ENCODE results near the gene WNT5A. TPM values are rescaled to one million over a fixed set of nuclear protein-coding genes. Genes with fewer than 3 reads are reported as not detected.

WNT5A gene
- polyA plus RNA-seq, 2 donors: 9.1 to 11.1 TPM

DNA sequence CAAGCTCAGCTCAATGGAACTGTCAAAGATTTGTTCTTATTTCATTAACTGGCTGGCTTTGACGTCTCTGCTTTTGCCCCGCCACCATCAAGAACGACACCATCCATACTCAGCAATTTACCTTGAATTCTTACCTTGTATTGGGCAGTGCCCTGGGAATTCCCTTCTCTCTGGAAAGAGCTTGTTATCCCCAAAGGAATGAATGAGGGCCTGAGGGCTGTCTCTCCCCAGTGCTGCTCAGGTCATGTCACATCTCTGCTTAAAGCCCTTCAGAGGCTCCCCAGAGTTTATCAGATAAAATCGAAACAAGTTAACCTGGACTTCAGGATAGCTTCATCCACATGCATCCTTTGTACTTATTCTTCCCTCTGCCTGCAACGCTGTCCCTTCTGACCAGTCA is 5.9 kb upstream of the WNT5A start:
- Histone ChIP-seq H3K4me1 (ENCODE audit: control insufficient read depth in 2 of 2, insufficient read depth in 2 of 2, low read length in 1 of 2) (peaks cover 3 to 14% of the 10 kb centered on the region in 2 donors), H3K36me3 (ENCODE audit: control insufficient read depth in 2 of 2, insufficient read depth in 2 of 2, low read length in 1 of 2) (no peaks in the 10 kb centered on the region), H3K4me3 (ENCODE audit: low read depth in 1 of 2, low read length in 2 of 2) (no peak overlapping the region), H3K9me3 (ENCODE audit: control insufficient read depth in 2 of 2, insufficient read depth in 1 of 2, low read depth in 1 of 2, low read length in 1 of 2) (no peaks in the 10 kb centered on the region), H3K27me3 (ENCODE audit: control insufficient read depth in 1 of 2, insufficient read depth in 2 of 2, low read length in 2 of 2) (no peaks in the 10 kb centered on the region), H3K27ac (ENCODE audit: low read depth in 2 of 2, low read length in 1 of 2) (no peak overlapping the region)
- 82 to 90% methylated on average over 5 of the region's 5 CpGs for WGBS, 2 donors

- no peaks in the 10 kb centered on the region for H3K27me3 ChIP-seq (ENCODE audit: control insufficient read depth in 1 of 2, insufficient read depth in 2 of 2, low read length in 2 of 2)
- no peak overlapping the region for H3K4me3 ChIP-seq (ENCODE audit: low read depth in 1 of 2, low read length in 2 of 2)
- WGBS, 2 donors: 31 to 39% methylated on average over 7 of the region's 7 CpGs
- no peaks in the 10 kb centered on the region for H3K36me3 ChIP-seq (ENCODE audit: control insufficient read depth in 2 of 2, insufficient read depth in 2 of 2, low read length in 1 of 2)
- no peak overlapping the region for H3K27ac ChIP-seq (ENCODE audit: low read depth in 2 of 2, low read length in 1 of 2)
- no peaks in the 10 kb centered on the region for H3K9me3 ChIP-seq (ENCODE audit: control insufficient read depth in 2 of 2, insufficient read depth in 1 of 2, low read depth in 1 of 2, low read length in 1 of 2)
- H3K4me1 ChIP-seq (ENCODE audit: control insufficient read depth in 2 of 2, insufficient read depth in 2 of 2, low read length in 1 of 2): peaks cover 3 to 14% of the 10 kb centered on the region in 2 donors
These were observed 4.2 kb upstream of the WNT5A start for GRCh38 chr3:55491296-55491816.

- H3K27ac ChIP-seq (ENCODE audit: low read depth in 2 of 2, low read length in 1 of 2): peak overlapping the region in 1 of 2 donors; percentile 8
- no peaks in the 10 kb centered on the region for H3K27me3 ChIP-seq (ENCODE audit: control insufficient read depth in 1 of 2, insufficient read depth in 2 of 2, low read length in 2 of 2)
- H3K4me1 ChIP-seq (ENCODE audit: control insufficient read depth in 2 of 2, insufficient read depth in 2 of 2, low read length in 1 of 2): peaks cover 3 to 14% of the 10 kb centered on the region in 2 donors
- no peaks in the 10 kb centered on the region for H3K9me3 ChIP-seq (ENCODE audit: control insufficient read depth in 2 of 2, insufficient read depth in 1 of 2, low read depth in 1 of 2, low read length in 1 of 2)
- H3K36me3 ChIP-seq (ENCODE audit: control insufficient read depth in 2 of 2, insufficient read depth in 2 of 2, low read length in 1 of 2): no peaks in the 10 kb centered on the region
- WGBS, 2 donors: 45 to 48% methylated on average over 3 of the region's 3 CpGs
- H3K4me3 ChIP-seq (ENCODE audit: low read depth in 1 of 2, low read length in 2 of 2): no peak overlapping the region
These were observed 3.3 kb upstream of the WNT5A start for GRCh38 chr3:55490276-55490913.

DNA sequence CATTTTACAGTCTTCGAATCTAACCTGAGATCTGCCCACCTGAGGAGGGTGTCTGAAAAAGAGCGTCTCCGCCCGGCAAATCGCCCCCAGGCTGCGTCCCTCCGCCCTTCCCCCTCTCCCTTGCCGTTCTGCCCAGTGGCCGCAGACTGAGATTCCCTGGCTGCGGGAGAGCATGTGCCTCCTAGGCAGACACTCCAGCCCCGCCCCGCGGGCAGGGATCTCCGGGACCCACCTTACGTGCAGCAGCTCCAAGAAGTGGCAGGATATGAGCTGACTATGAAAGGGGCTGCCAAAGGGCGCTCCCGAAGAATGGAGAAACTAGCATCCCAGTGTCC is 2.7 kb upstream of the WNT5A start:
- Histone ChIP-seq H3K27me3 (ENCODE audit: control insufficient read depth in 1 of 2, insufficient read depth in 2 of 2, low read length in 2 of 2) (no peaks in the 10 kb centered on the region), H3K4me1 (ENCODE audit: control insufficient read depth in 2 of 2, insufficient read depth in 2 of 2, low read length in 1 of 2) (peaks cover 3 to 14% of the 10 kb centered on the region in 2 donors), H3K27ac (ENCODE audit: low read depth in 2 of 2, low read length in 1 of 2) (peak overlapping the region; percentile 8 to 68), H3K36me3 (ENCODE audit: control insufficient read depth in 2 of 2, insufficient read depth in 2 of 2, low read length in 1 of 2) (no peaks in the 10 kb centered on the region), H3K4me3 (ENCODE audit: low read depth in 1 of 2, low read length in 2 of 2) (no peak overlapping the region), H3K9me3 (ENCODE audit: control insufficient read depth in 2 of 2, insufficient read depth in 1 of 2, low read depth in 1 of 2, low read length in 1 of 2) (no peaks in the 10 kb centered on the region)
- WGBS, 2 donors: 8 to 16% methylated on average over 17 of the region's 17 CpGs

DNA sequence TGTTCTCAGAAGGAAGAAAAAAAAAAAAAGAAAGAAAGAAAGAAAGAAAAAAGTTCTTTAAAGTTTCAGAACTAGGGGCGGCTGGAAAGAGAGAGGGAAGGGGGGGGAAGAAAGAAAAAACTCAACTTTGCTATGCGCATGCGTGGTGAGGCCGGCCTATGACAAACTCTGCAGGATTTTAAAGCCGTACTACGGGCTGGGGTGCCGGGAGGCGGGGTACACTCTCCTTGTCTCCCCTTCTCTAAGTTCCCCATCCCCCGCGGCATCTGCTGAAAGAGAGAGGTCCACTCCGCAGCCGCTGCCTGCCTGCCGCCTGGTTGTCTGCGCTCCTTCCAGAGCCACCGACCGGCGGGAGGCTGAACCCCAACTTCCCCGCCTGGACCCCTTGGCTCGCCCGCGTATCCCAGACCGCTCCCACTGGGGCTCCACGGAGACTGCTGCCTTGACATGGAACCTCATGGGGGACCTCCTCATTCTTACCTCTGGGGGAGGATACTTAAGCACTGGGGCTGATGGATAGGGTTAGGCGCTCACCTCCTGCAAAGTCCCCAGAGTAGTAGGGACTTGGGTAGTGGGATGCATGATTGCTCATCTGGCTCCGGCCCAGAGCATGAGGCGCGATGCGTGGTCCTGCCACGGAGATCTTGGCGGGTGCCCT is 1.4 kb upstream of the WNT5A start:
- peak overlapping the region; percentile 62 to 67 for H3K4me3 ChIP-seq (ENCODE audit: low read depth in 1 of 2, low read length in 2 of 2)
- WGBS, 2 donors: 1 to 2% methylated on average over 30 of the region's 30 CpGs
- no peaks in the 10 kb centered on the region for H3K36me3 ChIP-seq (ENCODE audit: control insufficient read depth in 2 of 2, insufficient read depth in 2 of 2, low read length in 1 of 2)
- H3K27ac ChIP-seq (ENCODE audit: low read depth in 2 of 2, low read length in 1 of 2): peak overlapping the region; percentile 67 to 84
- no peaks in the 10 kb centered on the region for H3K27me3 ChIP-seq (ENCODE audit: control insufficient read depth in 1 of 2, insufficient read depth in 2 of 2, low read length in 2 of 2)
- H3K9me3 ChIP-seq (ENCODE audit: control insufficient read depth in 2 of 2, insufficient read depth in 1 of 2, low read depth in 1 of 2, low read length in 1 of 2): no peaks in the 10 kb centered on the region
- H3K4me1 ChIP-seq (ENCODE audit: control insufficient read depth in 2 of 2, insufficient read depth in 2 of 2, low read length in 1 of 2): peaks cover 3 to 14% of the 10 kb centered on the region in 2 donors

DNA sequence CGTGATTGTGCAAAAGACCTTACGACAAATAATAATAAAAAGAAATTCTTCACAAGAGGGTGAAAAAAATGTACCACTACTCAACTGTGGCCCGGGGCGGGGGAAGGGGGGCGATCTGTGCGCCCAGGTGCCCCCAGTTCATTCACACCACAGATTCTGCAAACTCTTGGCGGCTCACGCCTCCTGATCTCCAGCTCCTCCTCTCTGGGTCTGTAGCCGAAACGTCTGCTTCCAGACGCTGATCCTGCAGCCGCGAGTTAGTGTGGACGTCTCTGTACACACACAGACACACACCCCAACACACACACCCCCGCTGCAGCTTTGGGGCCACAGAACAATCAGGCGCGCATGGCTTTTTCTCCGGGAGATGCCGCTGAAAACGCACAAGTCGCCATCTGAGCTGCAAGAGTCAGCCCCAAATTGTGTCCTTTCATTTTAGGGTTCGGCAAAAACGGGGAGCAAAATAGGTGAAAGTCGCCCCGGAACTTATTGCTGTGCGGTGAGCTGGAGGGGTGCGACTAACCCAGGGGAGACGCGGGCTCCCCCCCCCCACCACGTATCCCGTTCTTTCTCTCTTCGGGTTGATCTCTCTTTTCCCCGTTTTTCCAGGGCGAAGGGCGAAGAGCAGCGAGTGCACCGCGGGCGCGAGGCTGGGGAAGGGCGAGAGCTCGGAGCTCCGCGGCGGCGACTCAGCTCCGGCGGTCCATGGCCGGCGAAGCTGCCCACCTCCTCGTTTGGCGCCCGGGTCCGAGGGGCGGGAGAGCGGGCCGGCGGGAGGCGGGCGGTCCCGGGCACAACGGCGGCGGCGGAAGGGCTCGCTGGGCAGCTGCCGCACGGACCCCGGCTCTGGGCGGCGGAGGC is 505 bp upstream of the WNT5A start:
- peak overlapping the region; percentile 67 to 82 for H3K4me3 ChIP-seq (ENCODE audit: low read depth in 1 of 2, low read length in 2 of 2)
- H3K27me3 ChIP-seq (ENCODE audit: control insufficient read depth in 1 of 2, insufficient read depth in 2 of 2, low read length in 2 of 2): no peaks in the 10 kb centered on the region
- no peaks in the 10 kb centered on the region for H3K36me3 ChIP-seq (ENCODE audit: control insufficient read depth in 2 of 2, insufficient read depth in 2 of 2, low read length in 1 of 2)
- peak overlapping the region; percentile 74 to 84 for H3K27ac ChIP-seq (ENCODE audit: low read depth in 2 of 2, low read length in 1 of 2)
- 0 to 1% methylated on average over 57 to 71 of the region's 71 CpGs for WGBS, 2 donors
- H3K4me1 ChIP-seq (ENCODE audit: control insufficient read depth in 2 of 2, insufficient read depth in 2 of 2, low read length in 1 of 2): peaks cover 4 to 20% of the 10 kb centered on the region in 2 donors
- no peaks in the 10 kb centered on the region for H3K9me3 ChIP-seq (ENCODE audit: control insufficient read depth in 2 of 2, insufficient read depth in 1 of 2, low read depth in 1 of 2, low read length in 1 of 2)

GRCh38 chr3:55486101-55486856 is 827 bp downstream of the WNT5A start:
- H3K36me3 ChIP-seq (ENCODE audit: control insufficient read depth in 2 of 2, insufficient read depth in 2 of 2, low read length in 1 of 2): no peaks in the 10 kb centered on the region
- H3K4me1 ChIP-seq (ENCODE audit: control insufficient read depth in 2 of 2, insufficient read depth in 2 of 2, low read length in 1 of 2): peaks cover 8 to 26% of the 10 kb centered on the region in 2 donors
- peak overlapping the region; percentile 67 to 82 for H3K4me3 ChIP-seq (ENCODE audit: low read depth in 1 of 2, low read length in 2 of 2)
- no peaks in the 10 kb centered on the region for H3K27me3 ChIP-seq (ENCODE audit: control insufficient read depth in 1 of 2, insufficient read depth in 2 of 2, low read length in 2 of 2)
- WGBS, 2 donors: 2% methylated on average over 46 to 49 of the region's 49 CpGs
- peak overlapping the region; percentile 74 to 84 for H3K27ac ChIP-seq (ENCODE audit: low read depth in 2 of 2, low read length in 1 of 2)
- no peaks in the 10 kb centered on the region for H3K9me3 ChIP-seq (ENCODE audit: control insufficient read depth in 2 of 2, insufficient read depth in 1 of 2, low read depth in 1 of 2, low read length in 1 of 2)

GRCh38 chr3:55484801-55485791 is 2.0 kb downstream of the WNT5A start:
- peaks cover 8 to 26% of the 10 kb centered on the region in 2 donors for H3K4me1 ChIP-seq (ENCODE audit: control insufficient read depth in 2 of 2, insufficient read depth in 2 of 2, low read length in 1 of 2)
- peak overlapping the region; percentile 54 to 67 for H3K4me3 ChIP-seq (ENCODE audit: low read depth in 1 of 2, low read length in 2 of 2)
- 4 to 6% methylated on average over 37 to 57 of the region's 57 CpGs for WGBS, 2 donors
- peak overlapping the region; percentile 60 to 75 for H3K27ac ChIP-seq (ENCODE audit: low read depth in 2 of 2, low read length in 1 of 2)
- no peaks in the 10 kb centered on the region for H3K27me3 ChIP-seq (ENCODE audit: control insufficient read depth in 1 of 2, insufficient read depth in 2 of 2, low read length in 2 of 2)
- no peaks in the 10 kb centered on the region for H3K36me3 ChIP-seq (ENCODE audit: control insufficient read depth in 2 of 2, insufficient read depth in 2 of 2, low read length in 1 of 2)
- H3K9me3 ChIP-seq (ENCODE audit: control insufficient read depth in 2 of 2, insufficient read depth in 1 of 2, low read depth in 1 of 2, low read length in 1 of 2): no peaks in the 10 kb centered on the region
